HepG2 (cell line): ENCODE data around the gene TMEM225B. TPM values are rescaled to one million over a fixed set of nuclear protein-coding genes. Genes with fewer than 3 reads are reported as not detected.
A peak's percentile ranks its signal among the peaks of the same experiment; 100 is the strongest.

Experiments
- ATF4 ChIP-seq, 2 experiments: fragments of 450-650 bp in 1 of 2; sonication (generic) in 1 of 2; formaldehyde crosslinking; IDR thresholded peaks; 2 replicates each; pipeline versions ENCODE4 v1.5.0 to v1.8.0; 2020 to 2022; ENCODE audit warnings: mild to moderate bottlenecking in 1 of 2, missing genetic modification reagents in 1 of 2
- ATRX ChIP-seq: sonication (generic); formaldehyde crosslinking; IDR thresholded peaks from 2 replicates; pipeline ENCODE4 v1.4.0; 2020; ENCODE audit warnings: missing genetic modification reagents, borderline replicate concordance
- CSRNP1 ChIP-seq: sonication (generic); formaldehyde crosslinking; IDR thresholded peaks from 2 replicates; pipeline ENCODE4 v1.8.1; 2023; ENCODE audit warnings: mild to moderate bottlenecking, missing genetic modification reagents
- DMTF1 ChIP-seq: sonication (generic); formaldehyde crosslinking; IDR thresholded peaks from 2 replicates; pipeline ENCODE4 v1.4.0; 2020; ENCODE audit warnings: mild to moderate bottlenecking, missing genetic modification reagents
- EED ChIP-seq: sonication (generic); formaldehyde crosslinking; IDR thresholded peaks from 2 replicates; pipeline ENCODE4 v1.5.0; 2020; ENCODE audit warnings: mild to moderate bottlenecking, missing genetic modification reagents
- FOSL1 ChIP-seq: sonication (generic); formaldehyde crosslinking; IDR thresholded peaks from 2 replicates; pipeline ENCODE4 v1.9.0; 2021; ENCODE audit warnings: missing genetic modification reagents, borderline replicate concordance
- FOXA3 ChIP-seq: IDR thresholded peaks from 2 replicates; pipeline ENCODE4 v1.6.1; 2016; ENCODE audit warnings: missing genetic modification reagents, missing compliant biosample characterization
- HNRNPK ChIP-seq: fragments of 200-400 bp; formaldehyde crosslinking; IDR thresholded peaks from 2 replicates; pipeline ENCODE4 v1.6.1; 2018; ENCODE audit warnings: low read length, low read depth, moderate library complexity, mild to moderate bottlenecking; ENCODE audit not compliant: poor library complexity, severe bottlenecking
- SAP130 ChIP-seq: IDR thresholded peaks from 2 replicates; pipeline ENCODE4 v1.6.1; 2016; ENCODE audit warnings: low read depth
- ZBTB39 ChIP-seq: sonication (generic); formaldehyde crosslinking; IDR thresholded peaks from 2 replicates; pipeline ENCODE4 v1.5.0; 2020; ENCODE audit warnings: missing genetic modification reagents
- ZNF616 ChIP-seq: sonication (generic); formaldehyde crosslinking; IDR thresholded peaks from 2 replicates; pipeline ENCODE4 v1.5.0; 2020; ENCODE audit warnings: low read depth, mild to moderate bottlenecking, missing genetic modification reagents
- polyA plus RNA-seq, 8 experiments: library from polyadenylated mRNA; depleted of rRNA in 3 of 8; stranded (reverse) in 7 of 8; unstranded in 1 of 8; fragments of >200 nt; fragmentation: Illumina TruSeq in 4 of 8; extraction: Trizol in 4 of 8; gene quantifications; 2 replicates each; pipeline versions ENCODE4 v1.2.1 to v1.2.3, GENCODE V29; 2011 to 2016; ENCODE audit warnings: low read depth in 4 of 8, missing spikeins in 1 of 8, mixed read lengths in 1 of 8; ENCODE audit not compliant: insufficient read depth in 1 of 8
- total RNA-seq, 5 experiments: library from RNA; depleted of rRNA; stranded (reverse); fragments of >200 nt; fragmentation: Illumina TruSeq; extraction: Trizol; gene quantifications; 2 replicates each; pipeline ENCODE4 v1.2.3, GENCODE V29; 2016; ENCODE audit warnings: low read depth in 1 of 5
- TF ChIP-seq, protein P1 (sequence below): sonication (generic); formaldehyde crosslinking; IDR thresholded peaks from 2 replicates; pipeline ENCODE4 v1.4.0; 2020; ENCODE audit warnings: mild to moderate bottlenecking, missing genetic modification reagents, borderline replicate concordance
- TF ChIP-seq, protein P2 (sequence below): sonication (generic); formaldehyde crosslinking; IDR thresholded peaks from 2 replicates; pipeline ENCODE4 v1.4.0; 2020; ENCODE audit warnings: missing genetic modification reagents, low read depth, mild to moderate bottlenecking, borderline replicate concordance
- TF ChIP-seq, protein P3 (sequence below): sonication (generic); formaldehyde crosslinking; IDR thresholded peaks from 2 replicates; pipeline ENCODE4 v1.8.0; 2022; ENCODE audit warnings: missing genetic modification reagents, mild to moderate bottlenecking, borderline replicate concordance

The TMEM225B gene
- total and polyA plus RNA-seq, 2 of the 13 experiments (the other 11 are each of a cell fraction or from before 2014, with no cell fraction given): 0.78 to 0.95 TPM

GRCh38 chr7:99562832-99563231 lies 35.2 kb upstream of the TMEM225B start (continued):
- TF ChIP-seq, protein P1, sequence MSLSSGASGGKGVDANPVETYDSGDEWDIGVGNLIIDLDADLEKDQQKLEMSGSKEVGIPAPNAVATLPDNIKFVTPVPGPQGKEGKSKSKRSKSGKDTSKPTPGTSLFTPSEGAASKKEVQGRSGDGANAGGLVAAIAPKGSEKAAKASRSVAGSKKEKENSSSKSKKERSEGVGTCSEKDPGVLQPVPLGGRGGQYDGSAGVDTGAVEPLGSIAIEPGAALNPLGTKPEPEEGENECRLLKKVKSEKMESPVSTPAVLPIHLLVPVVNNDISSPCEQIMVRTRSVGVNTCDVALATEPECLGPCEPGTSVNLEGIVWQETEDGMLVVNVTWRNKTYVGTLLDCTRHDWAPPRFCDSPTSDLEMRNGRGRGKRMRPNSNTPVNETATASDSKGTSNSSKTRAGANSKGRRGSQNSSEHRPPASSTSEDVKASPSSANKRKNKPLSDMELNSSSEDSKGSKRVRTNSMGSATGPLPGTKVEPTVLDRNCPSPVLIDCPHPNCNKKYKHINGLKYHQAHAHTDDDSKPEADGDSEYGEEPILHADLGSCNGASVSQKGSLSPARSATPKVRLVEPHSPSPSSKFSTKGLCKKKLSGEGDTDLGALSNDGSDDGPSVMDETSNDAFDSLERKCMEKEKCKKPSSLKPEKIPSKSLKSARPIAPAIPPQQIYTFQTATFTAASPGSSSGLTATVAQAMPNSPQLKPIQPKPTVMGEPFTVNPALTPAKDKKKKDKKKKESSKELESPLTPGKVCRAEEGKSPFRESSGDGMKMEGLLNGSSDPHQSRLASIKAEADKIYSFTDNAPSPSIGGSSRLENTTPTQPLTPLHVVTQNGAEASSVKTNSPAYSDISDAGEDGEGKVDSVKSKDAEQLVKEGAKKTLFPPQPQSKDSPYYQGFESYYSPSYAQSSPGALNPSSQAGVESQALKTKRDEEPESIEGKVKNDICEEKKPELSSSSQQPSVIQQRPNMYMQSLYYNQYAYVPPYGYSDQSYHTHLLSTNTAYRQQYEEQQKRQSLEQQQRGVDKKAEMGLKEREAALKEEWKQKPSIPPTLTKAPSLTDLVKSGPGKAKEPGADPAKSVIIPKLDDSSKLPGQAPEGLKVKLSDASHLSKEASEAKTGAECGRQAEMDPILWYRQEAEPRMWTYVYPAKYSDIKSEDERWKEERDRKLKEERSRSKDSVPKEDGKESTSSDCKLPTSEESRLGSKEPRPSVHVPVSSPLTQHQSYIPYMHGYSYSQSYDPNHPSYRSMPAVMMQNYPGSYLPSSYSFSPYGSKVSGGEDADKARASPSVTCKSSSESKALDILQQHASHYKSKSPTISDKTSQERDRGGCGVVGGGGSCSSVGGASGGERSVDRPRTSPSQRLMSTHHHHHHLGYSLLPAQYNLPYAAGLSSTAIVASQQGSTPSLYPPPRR (CRISPR knock-in tag): no peak
- TF ChIP-seq FOSL1 (CRISPR knock-in tag) (peak; percentile 46; the same call in 1 of the 2 replicates), ZBTB39 (CRISPR knock-in tag) (no peak), ATF4 (CRISPR knock-in tag; IDR thresholded peaks at IDR 0.05) (0 out of 4 replicates have a peak, but pooled peaks of 1 of the 2 experiments have one; percentile 14), ATRX (no peak), FOXA3 (0 out of 2 replicates have a peak, but pooled peaks have one; percentile 36), DMTF1 (CRISPR knock-in tag) (no peak), CSRNP1 (CRISPR knock-in tag) (no peak), HNRNPK (no peak), ZNF616 (CRISPR knock-in tag) (no peak), SAP130 (CRISPR knock-in tag) (peak; percentile 57), EED (CRISPR knock-in tag) (no peak)
- TF ChIP-seq, protein P2, sequence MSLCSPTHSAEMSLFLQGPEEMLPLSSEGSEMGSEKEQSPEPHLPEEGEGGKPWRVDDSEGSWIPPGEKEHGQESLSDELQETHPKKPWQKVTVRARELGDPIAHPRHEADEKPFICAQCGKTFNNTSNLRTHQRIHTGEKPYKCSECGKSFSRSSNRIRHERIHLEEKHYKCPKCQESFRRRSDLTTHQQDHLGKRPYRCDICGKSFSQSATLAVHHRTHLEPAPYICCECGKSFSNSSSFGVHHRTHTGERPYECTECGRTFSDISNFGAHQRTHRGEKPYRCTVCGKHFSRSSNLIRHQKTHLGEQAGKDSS (CRISPR knock-in tag): no peak
- TF ChIP-seq, protein P3, sequence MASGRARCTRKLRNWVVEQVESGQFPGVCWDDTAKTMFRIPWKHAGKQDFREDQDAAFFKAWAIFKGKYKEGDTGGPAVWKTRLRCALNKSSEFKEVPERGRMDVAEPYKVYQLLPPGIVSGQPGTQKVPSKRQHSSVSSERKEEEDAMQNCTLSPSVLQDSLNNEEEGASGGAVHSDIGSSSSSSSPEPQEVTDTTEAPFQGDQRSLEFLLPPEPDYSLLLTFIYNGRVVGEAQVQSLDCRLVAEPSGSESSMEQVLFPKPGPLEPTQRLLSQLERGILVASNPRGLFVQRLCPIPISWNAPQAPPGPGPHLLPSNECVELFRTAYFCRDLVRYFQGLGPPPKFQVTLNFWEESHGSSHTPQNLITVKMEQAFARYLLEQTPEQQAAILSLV (CRISPR knock-in tag): no peak
